Large intestine (tissue), 12 donors: Measurements from ENCODE around the gene GINM1. TPM values are rescaled to one million over a fixed set of nuclear protein-coding genes. Genes with fewer than 3 reads are reported as not detected.
A peak's percentile ranks its signal among the peaks of the same experiment; 100 is the strongest.

ENCODE experiments used
- DNase-seq, 2 donors: peaks; one replicate each; pipeline versions ENCODE4 v3.0.0 to v3.0.0-alpha.2; 2013
- H3K27ac ChIP-seq: one replicate; pipeline ENCODE4 v1.5.1; 2013; ENCODE audit warnings: low read length
- H3K27me3 ChIP-seq: 2 replicates; pipeline ENCODE4 v1.6.1; 2013; ENCODE audit warnings: low read length; ENCODE audit not compliant: control insufficient read depth, insufficient read depth
- H3K36me3 ChIP-seq: 2 replicates; pipeline ENCODE4 v1.6.1; 2013; ENCODE audit warnings: low read length; ENCODE audit not compliant: control insufficient read depth, insufficient read depth
- H3K4me1 ChIP-seq: one replicate; pipeline ENCODE4 v1.6.1; 2013; ENCODE audit warnings: low read length; ENCODE audit not compliant: control insufficient read depth, insufficient read depth
- H3K4me3 ChIP-seq: one replicate; pipeline ENCODE4 v1.5.1; 2013; ENCODE audit warnings: low read length
- H3K9me3 ChIP-seq: one replicate; pipeline ENCODE4 v1.6.1; 2013; ENCODE audit warnings: mild to moderate bottlenecking, low read depth, low read length, moderate library complexity; ENCODE audit not compliant: control insufficient read depth
- WGBS: methylation state at CpG from one replicate; pipeline ENCODE4 v1.1.5; 2013; ENCODE audit warnings: low lambda C conversion rate; ENCODE audit not compliant: insufficient coverage; 5-methylcytosine and 5-hydroxymethylcytosine counted together
- long read RNA-seq, 11 donors: transcript quantifications; one replicate each; lab custom pipeline, GENCODE V29; 2026
- polyA plus RNA-seq: library from polyadenylated mRNA; unstranded; fragments of 120-200 nt; gene quantifications from one replicate; pipeline ENCODE4 v1.2.1, GENCODE V29; 2013

Gene GINM1, protein sequence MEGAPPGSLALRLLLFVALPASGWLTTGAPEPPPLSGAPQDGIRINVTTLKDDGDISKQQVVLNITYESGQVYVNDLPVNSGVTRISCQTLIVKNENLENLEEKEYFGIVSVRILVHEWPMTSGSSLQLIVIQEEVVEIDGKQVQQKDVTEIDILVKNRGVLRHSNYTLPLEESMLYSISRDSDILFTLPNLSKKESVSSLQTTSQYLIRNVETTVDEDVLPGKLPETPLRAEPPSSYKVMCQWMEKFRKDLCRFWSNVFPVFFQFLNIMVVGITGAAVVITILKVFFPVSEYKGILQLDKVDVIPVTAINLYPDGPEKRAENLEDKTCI
- polyA plus RNA-seq: 36.1 TPM
- long read RNA-seq, donor 1, transcript GINM1-201 (8 exons, 2,024 nt): major isoform, 6 of 6 reads
- long read RNA-seq, donor 1, partial matches to known transcripts: 0 of 6 reads
- long read RNA-seq, donor 1, other reads (novel, unspliced or antisense): 0 of 6 reads
- long read RNA-seq, donor 2, transcript GINM1-201 (8 exons, 2,024 nt): major isoform, 22 of 22 reads
- long read RNA-seq, donor 2, partial matches to known transcripts: 0 of 22 reads
- long read RNA-seq, donor 2, other reads (novel, unspliced or antisense): 0 of 22 reads
- long read RNA-seq, donor 3, transcript GINM1-201 (8 exons, 2,024 nt): major isoform, 15 of 15 reads
- long read RNA-seq, donor 3, partial matches to known transcripts: 0 of 15 reads
- long read RNA-seq, donor 3, other reads (novel, unspliced or antisense): 0 of 15 reads
- long read RNA-seq, donor 4, partial matches to known transcripts: 0 of 2 reads
- long read RNA-seq, donor 4, other reads (novel, unspliced or antisense): 0 of 2 reads
- long read RNA-seq, donor 5, transcript GINM1-201 (8 exons, 2,024 nt): major isoform, 8 of 8 reads
- long read RNA-seq, donor 5, partial matches to known transcripts: 0 of 8 reads
- long read RNA-seq, donor 5, other reads (novel, unspliced or antisense): 0 of 8 reads
- long read RNA-seq, donor 6, transcript GINM1-201 (8 exons, 2,024 nt): major isoform, 14 of 14 reads
- long read RNA-seq, donor 6, partial matches to known transcripts: 0 of 14 reads
- long read RNA-seq, donor 6, other reads (novel, unspliced or antisense): 0 of 14 reads
- long read RNA-seq, donor 7, partial matches to known transcripts: 0 of 3 reads
- long read RNA-seq, donor 7, other reads (novel, unspliced or antisense): 0 of 3 reads
- long read RNA-seq, donor 8, transcript GINM1-201 (8 exons, 2,024 nt): major isoform, 8 of 8 reads
- long read RNA-seq, donor 8, partial matches to known transcripts: 0 of 8 reads
- long read RNA-seq, donor 8, other reads (novel, unspliced or antisense): 0 of 8 reads
- long read RNA-seq, donor 9, transcript GINM1-201 (8 exons, 2,024 nt): major isoform, 10 of 10 reads
- long read RNA-seq, donor 9, partial matches to known transcripts: 0 of 10 reads
- long read RNA-seq, donor 9, other reads (novel, unspliced or antisense): 0 of 10 reads
- long read RNA-seq, donor 10, transcript GINM1-201 (8 exons, 2,024 nt): major isoform, 15 of 15 reads
- long read RNA-seq, donor 10, partial matches to known transcripts: 0 of 15 reads
- long read RNA-seq, donor 10, other reads (novel, unspliced or antisense): 0 of 15 reads
- long read RNA-seq, donor 11, transcript GINM1-201 (8 exons, 2,024 nt): major isoform, 5 of 5 reads
- long read RNA-seq, donor 11, partial matches to known transcripts: 0 of 5 reads
- long read RNA-seq, donor 11, other reads (novel, unspliced or antisense): 0 of 5 reads

DNA sequence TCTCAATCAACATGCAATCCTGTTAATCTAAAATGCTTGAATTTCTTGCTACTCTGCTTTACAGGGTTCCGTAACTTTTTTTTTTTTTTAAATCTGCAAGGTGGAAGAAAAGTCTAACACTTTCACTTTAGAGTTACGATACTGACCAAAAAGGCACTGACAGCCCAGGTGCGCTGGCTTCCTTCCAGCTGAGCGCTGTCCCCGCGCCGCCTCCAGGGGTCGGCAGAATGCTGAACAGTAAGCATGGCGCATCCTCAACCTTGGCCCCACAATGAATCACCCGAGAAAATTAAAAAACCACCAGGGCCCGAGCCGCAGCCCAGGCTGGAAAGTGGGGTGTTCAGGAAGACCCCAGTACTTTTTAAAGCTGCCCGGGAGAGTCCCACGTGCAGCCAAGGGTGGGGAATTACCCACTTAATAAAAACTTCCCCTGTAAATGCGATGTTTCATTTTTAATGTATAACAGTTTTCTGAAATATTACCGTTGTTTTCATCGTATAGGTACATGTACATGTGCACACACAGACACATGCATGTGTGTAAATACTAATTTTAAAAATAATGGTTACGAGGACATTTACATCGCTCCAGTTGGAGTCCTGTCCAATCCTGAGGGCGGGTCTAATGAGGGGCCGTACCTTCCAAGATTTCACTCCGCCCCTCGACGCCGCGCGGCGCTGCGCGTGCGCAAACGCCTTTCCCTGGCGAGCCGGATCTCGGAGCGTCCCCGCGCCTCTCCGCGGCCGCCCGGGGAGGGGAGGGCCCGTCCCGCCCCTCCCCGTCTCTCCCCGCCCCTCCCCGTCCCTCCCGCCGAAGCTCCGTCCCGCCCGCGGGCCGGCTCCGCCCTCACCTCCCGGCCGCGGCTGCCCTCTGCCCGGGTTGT is at the start of gene GINM1:
Gene GINM1, plus strand, starts transcription at position 849 of the 883 bp plus-strand sequence. CDS start 40 bp downstream, outside the sequence.
- Histone ChIP-seq H3K4me1 (no peaks in the 10 kb centered on the region), H3K9me3 (peaks cover 3% of the 10 kb centered on the region), H3K36me3 (no peaks in the 10 kb centered on the region), H3K4me3 (peak within 1 kb of the TSS; percentile 95), H3K27me3 (peaks cover 10% of the 10 kb centered on the region), H3K27ac (peak within 1 kb of the TSS; percentile 79)
- DNase-seq: peak; percentile 96 to 97
- WGBS: no CpG with 5 or more reads among the region's 59 CpGs

DNA sequence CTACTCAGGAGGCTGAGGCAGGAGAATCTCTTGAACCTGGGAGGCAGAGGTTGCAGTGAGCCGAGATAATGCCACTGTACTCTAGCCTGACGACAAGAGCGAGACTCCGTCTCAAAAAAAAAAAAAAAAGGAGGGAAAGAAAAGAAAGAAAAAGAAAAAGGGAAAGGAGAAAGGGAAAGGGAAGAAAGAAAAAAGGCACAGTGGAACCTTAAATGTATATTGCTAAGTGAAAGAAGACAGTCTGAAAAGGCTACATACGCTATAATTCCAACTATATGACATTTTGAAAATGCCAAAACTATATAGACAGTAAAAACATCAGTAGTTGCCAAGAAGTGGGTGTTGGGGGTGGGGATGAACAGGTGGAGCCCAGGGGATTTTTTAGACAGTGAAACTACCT is 36.5 kb upstream of the GINM1 start:
- no peaks in the 10 kb centered on the region for H3K4me1 ChIP-seq
- DNase-seq: no peak
- no peaks in the 10 kb centered on the region for H3K27me3 ChIP-seq
- H3K4me3 ChIP-seq: no peak overlapping the region
- H3K9me3 ChIP-seq: no peaks in the 10 kb centered on the region
- WGBS: 95% methylated on average over 4 of the region's 5 CpGs
- peaks cover 47% of the 10 kb centered on the region for H3K36me3 ChIP-seq
- no peak overlapping the region for H3K27ac ChIP-seq

DNA sequence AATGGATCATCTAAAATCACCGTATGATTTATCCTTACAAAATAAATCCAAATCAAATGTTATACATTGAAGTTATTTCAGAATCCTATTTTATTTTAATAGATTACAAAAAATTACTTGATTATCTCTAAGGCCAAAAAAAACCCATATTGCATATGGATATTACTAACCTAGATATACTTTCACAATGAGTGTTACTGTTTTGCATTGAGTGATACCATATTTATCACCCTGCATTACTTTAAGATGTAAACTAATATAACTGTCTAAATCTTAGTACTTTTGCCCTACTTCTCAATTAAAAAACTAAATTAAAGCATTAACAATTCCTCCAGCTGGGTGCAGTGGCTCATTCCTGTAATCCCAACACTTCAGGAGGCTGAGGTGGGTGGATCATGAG is 31.4 kb upstream of the GINM1 start:
- Histone ChIP-seq H3K27ac (no peak overlapping the region), H3K4me3 (no peak overlapping the region), H3K9me3 (no peaks in the 10 kb centered on the region), H3K27me3 (no peaks in the 10 kb centered on the region), H3K36me3 (peaks cover 57% of the 10 kb centered on the region), H3K4me1 (no peaks in the 10 kb centered on the region)
- 100% methylated on average over 1 of the region's 1 CpG for WGBS
- DNase-seq: no peak

DNA sequence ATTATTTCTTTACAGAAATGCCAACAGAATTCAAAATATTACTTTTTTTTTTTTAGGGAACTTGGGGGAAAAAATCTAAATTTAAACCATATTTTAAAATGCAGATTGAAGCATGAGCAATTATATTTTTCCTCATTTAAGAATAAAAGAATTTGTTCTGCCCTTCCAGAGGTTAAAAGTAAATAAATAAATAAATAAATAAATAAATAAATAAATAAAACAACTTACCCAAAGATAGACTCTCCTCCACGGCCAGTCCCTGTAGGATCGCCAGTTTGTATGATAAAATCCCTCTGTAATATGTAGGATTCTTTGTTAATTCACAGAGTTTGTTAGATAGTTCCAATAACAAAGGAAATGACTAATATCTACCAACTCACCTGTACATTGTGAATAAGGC is 25.0 kb upstream of the GINM1 start:
- H3K4me1 ChIP-seq: peaks cover 8% of the 10 kb centered on the region
- H3K4me3 ChIP-seq: no peak overlapping the region
- WGBS: no CpG with 5 or more reads among the region's 2 CpGs
- no peaks in the 10 kb centered on the region for H3K9me3 ChIP-seq
- H3K27me3 ChIP-seq: no peaks in the 10 kb centered on the region
- peaks cover 38% of the 10 kb centered on the region for H3K36me3 ChIP-seq
- H3K27ac ChIP-seq: no peak overlapping the region
- DNase-seq: no peak

DNA sequence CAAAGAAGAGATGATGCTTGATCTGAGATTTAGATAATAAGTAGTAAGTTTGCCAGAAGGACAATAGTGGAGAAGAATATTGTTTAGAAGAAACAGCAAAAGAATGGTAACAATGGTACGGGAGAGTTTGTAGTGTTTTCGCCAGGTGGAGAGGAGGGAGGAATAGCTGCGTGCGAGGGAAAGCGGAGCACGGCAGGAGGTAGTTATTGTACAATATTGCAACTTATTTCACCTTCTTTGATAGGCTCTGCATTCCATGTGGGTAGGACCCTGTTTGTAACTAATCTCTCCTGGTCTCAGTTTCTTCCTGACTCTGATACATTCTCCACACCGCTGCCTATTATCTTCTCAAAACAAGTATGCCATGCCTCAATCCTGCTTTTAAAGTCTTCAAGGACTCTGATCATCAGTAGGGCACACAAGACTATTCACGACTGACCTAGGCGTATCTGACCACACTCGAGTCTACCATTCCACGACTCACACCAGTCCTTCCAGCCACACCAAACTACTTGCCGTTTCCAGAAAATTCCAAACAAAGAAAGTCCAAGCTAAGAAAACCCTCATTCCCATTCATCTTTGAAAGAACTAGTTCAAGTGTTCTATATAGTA is 21.4 kb upstream of the GINM1 start:
- H3K9me3 ChIP-seq: no peaks in the 10 kb centered on the region
- H3K27ac ChIP-seq: peak overlapping the region; percentile 99
- peaks cover 8% of the 10 kb centered on the region for H3K4me1 ChIP-seq
- DNase-seq: no peak
- H3K27me3 ChIP-seq: peaks cover 6% of the 10 kb centered on the region
- WGBS: 0% methylated on average over 2 of the region's 12 CpGs
- peak overlapping the region; percentile 90 for H3K4me3 ChIP-seq
- peaks cover 11% of the 10 kb centered on the region for H3K36me3 ChIP-seq

DNA sequence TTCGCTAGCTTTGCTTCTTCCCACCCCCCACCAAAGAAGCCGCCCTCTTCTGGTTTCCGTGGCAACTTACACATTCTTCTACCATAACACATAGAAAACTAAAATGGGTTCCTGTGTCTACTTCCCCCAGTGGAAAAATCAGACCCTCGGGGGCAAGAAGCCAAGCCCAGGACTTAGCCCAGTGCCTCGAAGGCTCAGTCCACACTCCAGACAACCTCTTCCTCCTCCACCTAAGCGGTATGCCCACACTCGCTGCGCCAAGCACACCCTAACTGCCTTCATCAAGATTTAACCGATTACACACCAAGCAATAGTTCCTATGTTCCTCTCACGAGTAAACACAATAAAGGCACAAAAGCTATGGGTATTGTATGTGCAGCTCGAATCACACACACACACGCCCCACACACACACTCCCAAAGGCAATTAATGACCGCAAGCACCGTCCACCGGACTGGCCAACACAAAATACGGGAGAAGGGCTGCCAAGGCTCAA is 20.9 kb upstream of the GINM1 start:
- peak overlapping the region; percentile 90 for H3K4me3 ChIP-seq
- H3K4me1 ChIP-seq: peaks cover 8% of the 10 kb centered on the region
- peak; percentile 60 to 72 for DNase-seq
- no CpG with 5 or more reads among the region's 16 CpGs for WGBS
- no peaks in the 10 kb centered on the region for H3K9me3 ChIP-seq
- peaks cover 6% of the 10 kb centered on the region for H3K36me3 ChIP-seq
- peaks cover 6% of the 10 kb centered on the region for H3K27me3 ChIP-seq
- H3K27ac ChIP-seq: peak overlapping the region; percentile 99

DNA sequence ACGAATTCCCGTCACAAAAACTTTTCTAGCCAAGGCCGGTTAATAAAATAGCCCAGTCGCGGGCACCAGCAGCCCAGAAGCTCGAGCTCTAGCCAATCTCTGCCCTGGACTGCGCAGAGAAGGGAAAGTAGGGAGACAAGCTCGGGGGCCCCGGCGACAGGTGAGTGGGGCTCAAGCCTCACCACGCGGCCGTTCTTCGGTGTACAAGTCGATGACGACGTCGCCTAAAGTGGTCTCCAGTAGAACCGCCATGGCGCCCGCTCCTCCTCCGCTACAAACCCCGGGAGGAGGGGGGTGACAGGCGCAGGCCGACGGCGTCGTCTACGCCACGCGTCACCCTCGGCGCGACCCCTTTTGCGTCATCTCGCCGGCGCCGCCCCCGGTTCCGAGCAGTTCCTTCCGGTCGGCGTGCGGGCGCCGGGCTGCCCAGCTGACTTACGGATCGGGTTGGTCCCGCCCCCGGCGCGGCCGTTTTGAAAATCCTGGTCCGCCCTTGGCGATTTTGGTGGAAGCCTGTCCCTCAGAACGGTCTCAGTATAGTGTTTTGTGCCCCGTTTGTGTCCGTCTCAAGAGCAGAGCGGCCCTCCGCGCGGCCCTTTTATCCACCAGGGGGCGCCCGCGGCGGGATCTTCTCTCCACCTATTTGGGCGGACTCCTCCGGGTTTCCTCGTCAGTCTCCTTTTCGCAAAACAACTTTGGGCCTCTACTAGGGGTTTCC is 20.3 kb upstream of the GINM1 start, which contains the start of gene PPIL4:
Gene PPIL4, minus strand, starts transcription at position 290 of the 718 bp plus-strand sequence. Its CDS starts 38 bp downstream, at position 252.
- Histone ChIP-seq H3K36me3 (no peaks in the 10 kb centered on the region), H3K4me1 (peaks cover 8% of the 10 kb centered on the region), H3K27me3 (peaks cover 9% of the 10 kb centered on the region), H3K9me3 (no peaks in the 10 kb centered on the region), H3K4me3 (peak within 1 kb of the TSS; percentile 90), H3K27ac (peak within 1 kb of the TSS; percentile 99)
- DNase-seq: peak; percentile 97
- WGBS: 0% methylated on average over 7 of the region's 71 CpGs

DNA sequence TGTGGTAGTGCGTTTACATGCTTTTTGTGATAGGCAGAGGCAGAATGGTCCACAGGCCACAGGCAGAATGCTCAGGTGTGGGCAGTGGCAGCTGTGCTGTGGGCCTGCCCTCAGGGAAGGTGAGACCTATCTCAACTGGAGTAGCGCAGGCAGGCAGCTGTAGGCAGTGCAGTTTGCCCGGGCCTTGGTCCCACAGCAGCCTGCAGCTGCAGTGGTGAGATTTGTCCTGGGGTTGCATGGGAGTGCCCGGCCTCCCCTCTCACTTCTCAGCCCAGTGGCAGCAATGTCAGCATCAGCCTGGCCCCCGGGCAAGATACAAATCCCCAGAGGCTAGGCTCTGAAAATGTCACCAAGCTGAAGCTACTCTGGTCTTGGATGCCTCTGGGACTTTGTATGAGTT is 14.3 kb upstream of the GINM1 start:
- no CpG with 5 or more reads among the region's 5 CpGs for WGBS
- Histone ChIP-seq H3K4me1 (no peaks in the 10 kb centered on the region), H3K27ac (no peak overlapping the region), H3K9me3 (no peaks in the 10 kb centered on the region), H3K27me3 (peaks cover 13% of the 10 kb centered on the region), H3K36me3 (no peaks in the 10 kb centered on the region), H3K4me3 (no peak overlapping the region)
- DNase-seq: no peak
